Measurements from ENCODE around the gene SH3GL1. TPM values are rescaled to one million over a fixed set of nuclear protein-coding genes. Genes with fewer than 3 reads are reported as not detected.

The SH3GL1 gene
- total RNA-seq, 1 donor, result 83.2 TPM

DNA sequence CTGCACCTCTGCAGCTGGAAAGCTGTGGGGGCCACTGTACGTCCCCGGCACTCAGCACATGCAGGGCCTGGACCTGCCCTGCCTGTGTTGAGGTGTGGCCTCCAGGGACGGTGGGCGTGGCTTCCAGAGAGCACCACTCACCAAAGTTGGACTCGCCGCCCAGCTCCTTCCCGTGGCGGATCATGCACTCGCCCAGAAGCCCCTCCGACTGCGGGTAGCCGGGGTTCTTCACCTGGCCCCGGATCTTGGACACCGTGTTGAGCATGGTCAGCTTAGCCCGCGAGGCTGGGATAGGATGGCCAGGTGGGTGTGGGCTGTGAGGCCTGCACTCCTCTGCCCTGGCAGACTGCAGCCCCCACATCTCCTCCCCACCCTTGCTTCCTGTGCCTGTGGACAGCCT, 35.0 kb downstream of the SH3GL1 start:
- Histone ChIP-seq H3K9me3 (ENCODE audit: low read depth, low read length) (no peaks in the 10 kb centered on the region), H3K4me3 (ENCODE audit: insufficient read depth, low read length) (no peak overlapping the region), H3K27ac (ENCODE audit: low read depth, low read length) (no peak overlapping the region), H3K4me2 (ENCODE audit: insufficient read depth, low read length) (no peak overlapping the region), H3K79me2 (ENCODE audit: insufficient read depth, low read length) (peaks cover 53% of the 10 kb centered on the region), H3K36me3 (ENCODE audit: insufficient read depth, low read length) (peaks cover 49% of the 10 kb centered on the region), H2AFZ (ENCODE audit: low read length) (no peak overlapping the region), H3K27me3 (ENCODE audit: insufficient read depth, low read length) (no peaks in the 10 kb centered on the region), H3K4me1 (ENCODE audit: insufficient read depth, low read length) (peaks cover 21% of the 10 kb centered on the region), H4K20me1 (ENCODE audit: insufficient read depth, low read length) (peaks cover 57% of the 10 kb centered on the region)
- DNase-seq (ENCODE audit: insufficient read length, low spot score, missing footprints), result peak; percentile 86
- no peak for TF ChIP-seq CTCF (IDR thresholded peaks at IDR 0.05; ENCODE audit: extremely low read depth, low read depth, low read length)

DNA sequence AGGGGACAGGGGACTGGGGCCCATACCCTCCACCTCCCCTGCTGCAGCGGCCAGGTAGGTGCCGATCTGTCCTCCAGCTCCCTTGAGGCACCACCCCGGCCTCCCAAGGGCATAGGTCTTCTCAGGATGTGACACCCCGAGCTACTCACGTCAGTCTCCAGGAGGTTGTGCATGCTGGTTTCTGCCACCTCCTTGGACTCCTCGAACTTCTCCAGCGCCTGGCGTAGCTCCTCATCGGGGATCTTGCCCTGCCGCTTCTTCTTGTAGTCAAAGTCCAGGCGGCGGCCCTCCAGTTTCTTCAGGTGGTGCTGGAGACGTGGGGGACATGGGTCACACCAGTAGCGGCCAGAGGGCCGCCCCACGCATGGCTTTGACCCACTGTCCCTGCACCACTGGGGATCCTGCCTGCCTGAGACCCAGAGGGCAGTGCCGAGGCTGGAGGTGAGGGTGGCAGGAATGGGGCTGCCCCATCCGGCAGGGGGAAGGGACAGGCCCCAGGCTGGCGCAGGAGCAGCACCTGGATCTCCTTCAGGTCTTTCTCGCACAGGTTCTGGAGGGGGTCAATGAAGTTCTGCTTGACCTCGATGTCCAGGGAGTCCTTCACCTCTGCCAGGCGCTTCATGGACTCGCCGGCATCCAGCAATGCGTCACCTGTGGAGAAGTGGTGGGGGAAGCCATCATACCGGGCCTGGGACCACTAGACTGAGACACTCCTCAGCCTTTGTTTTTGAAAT, 36.6 kb downstream of the SH3GL1 start:
- no peak overlapping the region for H2AFZ ChIP-seq (ENCODE audit: low read length)
- no peak overlapping the region for H3K4me2 ChIP-seq (ENCODE audit: insufficient read depth, low read length)
- H4K20me1 ChIP-seq (ENCODE audit: insufficient read depth, low read length), result peaks cover 48% of the 10 kb centered on the region
- H3K9me3 ChIP-seq (ENCODE audit: low read depth, low read length), result no peaks in the 10 kb centered on the region
- H3K79me2 ChIP-seq (ENCODE audit: insufficient read depth, low read length), result peaks cover 37% of the 10 kb centered on the region
- no peak overlapping the region for H3K4me3 ChIP-seq (ENCODE audit: insufficient read depth, low read length)
- no peak for TF ChIP-seq CTCF (IDR thresholded peaks at IDR 0.05; ENCODE audit: extremely low read depth, low read depth, low read length)
- DNase-seq (ENCODE audit: insufficient read length, low spot score, missing footprints), result peak; percentile 76
- H3K27ac ChIP-seq (ENCODE audit: low read depth, low read length), result no peak overlapping the region
- H3K4me1 ChIP-seq (ENCODE audit: insufficient read depth, low read length), result peaks cover 8% of the 10 kb centered on the region
- H3K36me3 ChIP-seq (ENCODE audit: insufficient read depth, low read length), result peaks cover 63% of the 10 kb centered on the region
- H3K27me3 ChIP-seq (ENCODE audit: insufficient read depth, low read length), result no peaks in the 10 kb centered on the region

DNA sequence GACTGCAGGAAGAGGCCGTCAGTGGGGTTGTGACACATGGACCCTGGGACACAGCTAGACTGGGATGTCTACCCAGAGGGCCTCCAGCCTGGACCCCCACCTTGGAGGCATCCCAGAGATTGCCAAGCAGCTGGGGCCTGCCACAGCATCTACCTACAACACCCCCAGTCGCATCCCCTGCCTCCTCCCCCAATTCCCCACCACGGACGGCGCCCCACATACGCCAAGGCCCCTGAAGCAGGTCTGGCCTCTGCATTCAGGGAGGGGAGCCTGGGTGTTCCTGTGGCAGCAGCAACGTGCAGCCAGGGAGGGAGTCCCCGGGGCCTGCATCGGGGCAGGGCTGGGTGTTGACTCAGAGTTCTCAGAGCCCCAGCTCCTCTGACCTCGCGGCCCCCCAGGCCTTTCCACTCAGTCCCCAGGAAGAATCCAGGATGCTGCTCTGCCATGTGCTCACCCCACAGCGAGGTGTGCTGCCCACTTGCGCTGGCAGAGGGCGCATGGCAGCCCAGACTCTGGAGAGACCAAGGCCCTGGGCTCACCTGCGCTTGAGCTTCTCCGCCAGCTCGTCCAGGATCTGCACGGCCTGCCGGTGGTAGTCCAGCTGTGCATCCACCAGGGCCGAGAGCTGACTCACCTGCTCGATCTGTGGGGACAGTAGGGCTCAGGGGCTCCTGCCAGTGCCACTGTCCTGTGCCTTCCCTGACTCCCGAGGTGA, 37.4 kb downstream of the SH3GL1 start:
- TF ChIP-seq CTCF (IDR thresholded peaks at IDR 0.05; ENCODE audit: extremely low read depth, low read depth, low read length), result no peak
- H3K4me3 ChIP-seq (ENCODE audit: insufficient read depth, low read length), result no peak overlapping the region
- H3K27me3 ChIP-seq (ENCODE audit: insufficient read depth, low read length), result no peaks in the 10 kb centered on the region
- peaks cover 31% of the 10 kb centered on the region for H3K79me2 ChIP-seq (ENCODE audit: insufficient read depth, low read length)
- peaks cover 42% of the 10 kb centered on the region for H4K20me1 ChIP-seq (ENCODE audit: insufficient read depth, low read length)
- no peaks in the 10 kb centered on the region for H3K9me3 ChIP-seq (ENCODE audit: low read depth, low read length)
- no peak overlapping the region for H3K27ac ChIP-seq (ENCODE audit: low read depth, low read length)
- H3K36me3 ChIP-seq (ENCODE audit: insufficient read depth, low read length), result peaks cover 64% of the 10 kb centered on the region
- peaks cover under 1% of the 10 kb centered on the region for H3K4me1 ChIP-seq (ENCODE audit: insufficient read depth, low read length)
- no peak overlapping the region for H2AFZ ChIP-seq (ENCODE audit: low read length)
- no peak overlapping the region for H3K4me2 ChIP-seq (ENCODE audit: insufficient read depth, low read length)
- DNase-seq (ENCODE audit: insufficient read length, low spot score, missing footprints), result peak; percentile 80
